Aorta (tissue), 5 donors: ENCODE data around the gene ZNF813. TPM values are rescaled to one million over a fixed set of nuclear protein-coding genes. Genes with fewer than 3 reads are reported as not detected.
"Not testable (repeated sequence)": the region's sequence is repeated elsewhere in the genome, so short reads cannot be mapped to it uniquely, and the experiment has no call there.

Experiments
- ATAC-seq: fragments of 200-7000 bp; cut with Tn5 transposase; one replicate; pipeline ENCODE4 v1.9.1; 2022; ENCODE audit warnings: moderate library complexity; ENCODE audit not compliant: low FRiP score
- DNase-seq, 2 donors: peaks; one replicate each; pipeline ENCODE4 v3.0.0-alpha.2; 2020
- H3K27ac ChIP-seq, 2 donors: one replicate each; pipeline ENCODE4 v1.5.1; 2013; ENCODE audit warnings: low read length in 2 of 2, mild to moderate bottlenecking in 2 of 2, moderate library complexity in 2 of 2, control low read depth in 1 of 2, inconsistent platforms in 1 of 2, low read depth in 1 of 2
- H3K27me3 ChIP-seq, 2 donors: one replicate each; pipeline ENCODE4 v1.6.1; 2013; ENCODE audit warnings: control low read depth in 1 of 2, low read length in 1 of 2, mild to moderate bottlenecking in 1 of 2, moderate library complexity in 1 of 2; ENCODE audit not compliant: insufficient read depth in 2 of 2, control insufficient read depth in 1 of 2
- H3K36me3 ChIP-seq, 2 donors: one replicate each; pipeline ENCODE4 v1.6.1; 2013; ENCODE audit warnings: control low read depth in 1 of 2, low read length in 1 of 2, mild to moderate bottlenecking in 1 of 2; ENCODE audit not compliant: insufficient read depth in 2 of 2, control insufficient read depth in 1 of 2
- H3K4me1 ChIP-seq, 2 donors: one replicate each; pipeline ENCODE4 v1.6.1; 2013; ENCODE audit warnings: low read length in 2 of 2, control low read depth in 1 of 2, mild to moderate bottlenecking in 1 of 2, moderate library complexity in 1 of 2; ENCODE audit not compliant: insufficient read depth in 2 of 2, control insufficient read depth in 1 of 2
- H3K4me3 ChIP-seq, 2 donors: one replicate each; pipeline ENCODE4 v1.5.1; 2013; ENCODE audit warnings: low read length in 2 of 2, control low read depth in 1 of 2, mild to moderate bottlenecking in 1 of 2
- H3K9me3 ChIP-seq: one replicate; pipeline ENCODE4 v1.6.1; 2013; ENCODE audit warnings: mild to moderate bottlenecking, low read length; ENCODE audit not compliant: control insufficient read depth
- WGBS, 2 donors: extraction: QIAGEN DNeasy Blood & Tissue Kit; methylation state at CpG; one replicate each; pipeline ENCODE4 v1.1.7; 2013; 5-methylcytosine and 5-hydroxymethylcytosine counted together
- intact Hi-C, 2 donors: fragments of 100-400 bp; cut with DNase I; formaldehyde crosslinking; loops; one replicate each; pipeline versions ENCODE4 v1.14.2 to v1.15.0; 2022
- long read RNA-seq, 2 donors: library from polyadenylated mRNA; unstranded; transcript quantifications; one replicate each; pipeline ENCODE4 v2.0.0, GENCODE V29; 2020 to 2021
- polyA plus RNA-seq, 2 donors: library from polyadenylated mRNA; stranded (reverse); fragments of 200-250 nt; gene quantifications; one replicate each; pipeline ENCODE4 v1.2.3, GENCODE V29; 2013
- total RNA-seq, 2 donors: library from RNA; stranded (reverse); fragmentation: NEBNext Ultra II Directional; extraction: Animal tissue kit (Norgen Biotek cat#: 25700); gene quantifications; one replicate each; pipeline ENCODE4 v1.2.1, GENCODE V29; 2021
- donor health status: healthy with polysubstance abuse.
- donor health status: Bipolar disorder and iron deficiency.
- donor health status: DM: no; HTN: no; CAD: no.
- donor health status: DM: no; HTN: no; CAD: no.
- donor health status: DM: yes; HTN: yes; CAD: no.

ZNF813 gene
- 1 to 10 TPM; 3.0 to 4.0 TPM for total RNA-seq
- polyA plus RNA-seq: 1 to 10 TPM in 1 of 2 donors, under 1 TPM in 1; 0.69 to 2.3 TPM
- long read RNA-seq, donor 1, partial matches to known transcripts: 1 of 3 reads
- long read RNA-seq, donor 1, other reads (novel, unspliced or antisense): 2 of 3 reads
- long read RNA-seq, donor 2, partial matches to known transcripts: 1 of 2 reads
- long read RNA-seq, donor 2, other reads (novel, unspliced or antisense): 1 of 2 reads

- H3K4me1 ChIP-seq: no peaks in the 10 kb centered on the region
- intact Hi-C loops: loop anchor here in 1 of 2 donors (5.0 kb wide), 2 partner anchors 35 to 270 kb away; partner anchors contain the start of gene ZNF761
- 0 to 1% methylated on average over 50 to 55 of the region's 55 CpGs for WGBS, 2 donors
- no peaks in the 10 kb centered on the region for H3K9me3 ChIP-seq
- H3K27me3 ChIP-seq: no peaks in the 10 kb centered on the region
- ATAC-seq (peak; percentile 99), DNase-seq (peak; percentile 98 to 99)
- H3K27ac ChIP-seq: peak within 1 kb of the TSS in 1 of 2 donors; percentile 18
- H3K4me3 ChIP-seq: peak within 1 kb of the TSS; percentile 77 to 82
- no peaks in the 10 kb centered on the region for H3K36me3 ChIP-seq
Measured at GRCh38 chr19:53467485-53468262, at the start of gene ZNF813. TSS of gene ZNF813 (plus strand) at chr19:53467733. CDS start at chr19:53483823, 16,090 bp downstream.

- ATAC-seq, H3K27ac ChIP-seq, H3K4me1 ChIP-seq, H3K9me3 ChIP-seq, H3K27me3 ChIP-seq, DNase-seq, H3K36me3 ChIP-seq, H3K4me3 ChIP-seq: not testable (repeated sequence)
- WGBS, 2 donors: 56 to 61% methylated on average over 11 of the region's 11 CpGs
- intact Hi-C loops: loop anchor here (5.0 to 10.0 kb wide), 2 partner anchors 94 to 327 kb away; no protein-coding TSS in a partner anchor
Measured at GRCh38 chr19:53420520-53421315, 46.8 kb upstream of the ZNF813 start.

- no peaks in the 10 kb centered on the region for H3K4me1 ChIP-seq
- H3K9me3 ChIP-seq: no peaks in the 10 kb centered on the region
- no peak overlapping the region for H3K27ac ChIP-seq
- intact Hi-C loops: loop anchor here (5.0 to 10.0 kb wide), 2 partner anchors 92 to 325 kb away; no protein-coding TSS in a partner anchor
- DNase-seq (no peak), ATAC-seq (no peak)
- H3K27me3 ChIP-seq: no peaks in the 10 kb centered on the region
- no peaks in the 10 kb centered on the region for H3K36me3 ChIP-seq
- no peak overlapping the region for H3K4me3 ChIP-seq
- 78% methylated on average over 5 of the region's 5 CpGs for WGBS, 2 donors
Measured at GRCh38 chr19:53422551-53422950, 45.0 kb upstream of the ZNF813 start.

GRCh38 chr19:53423074-53423473 is 44.5 kb upstream of the ZNF813 start:
- H3K27ac ChIP-seq, H3K36me3 ChIP-seq, H3K9me3 ChIP-seq, H3K4me3 ChIP-seq, H3K27me3 ChIP-seq, H3K4me1 ChIP-seq, DNase-seq: not testable (repeated sequence)
- intact Hi-C loops: loop anchor here (5.0 to 10.0 kb wide), 2 partner anchors 92 to 324 kb away; no protein-coding TSS in a partner anchor
- WGBS, 2 donors: 12 to 14% methylated on average over 7 to 8 of the region's 13 CpGs
- peak; percentile 36 for ATAC-seq

GRCh38 chr19:53423680-53424079 is 43.9 kb upstream of the ZNF813 start:
- not testable (repeated sequence) for H3K27ac ChIP-seq, H3K4me3 ChIP-seq, H3K9me3 ChIP-seq, H3K36me3 ChIP-seq, H3K4me1 ChIP-seq, H3K27me3 ChIP-seq, DNase-seq
- ATAC-seq: peak; percentile 76
- 36 to 41% methylated on average over 8 of the region's 8 CpGs for WGBS, 2 donors
- intact Hi-C loops: loop anchor here (5.0 to 10.0 kb wide), 2 partner anchors 91 to 324 kb away; no protein-coding TSS in a partner anchor

GRCh38 chr19:53424968-53425597 is 42.5 kb upstream of the ZNF813 start:
- intact Hi-C loops: loop anchor here (5.0 to 10.0 kb wide), 2 partner anchors 90 to 322 kb away; no protein-coding TSS in a partner anchor
- H3K9me3 ChIP-seq: no peaks in the 10 kb centered on the region
- no peak overlapping the region for H3K27ac ChIP-seq
- 19 to 21% methylated on average over 9 of the region's 9 CpGs for WGBS, 2 donors
- no peak overlapping the region for H3K4me3 ChIP-seq
- no peaks in the 10 kb centered on the region for H3K4me1 ChIP-seq
- peak; percentile 91 for ATAC-seq
- no peaks in the 10 kb centered on the region for H3K27me3 ChIP-seq
- peak; percentile 83 to 85 for DNase-seq
- H3K36me3 ChIP-seq: no peaks in the 10 kb centered on the region

GRCh38 chr19:53431399-53432087 is 36.0 kb upstream of the ZNF813 start, which contains the start of gene ZNF761:
TSS of gene ZNF761 (plus strand) at chr19:53431984. CDS start at chr19:53447269, 15,285 bp downstream.
- intact Hi-C loops: loop anchor here (5.0 to 10.0 kb wide), 3 partner anchors 36 to 234 kb away; partner anchors contain the start of gene ZNF813 (in 1 of the 2)
- Histone ChIP-seq H3K9me3 (peaks cover 2% of the 10 kb centered on the region), H3K4me1 (no peaks in the 10 kb centered on the region), H3K27me3 (no peaks in the 10 kb centered on the region), H3K27ac (peak within 1 kb of the TSS in 1 of 2 donors; percentile 31), H3K36me3 (peaks cover 0 to 2% of the 10 kb centered on the region in 2 donors), H3K4me3 (peak within 1 kb of the TSS; percentile 57 to 78)
- DNase-seq (peak; percentile 96 to 99), ATAC-seq (peak; percentile 100)
- WGBS, 2 donors: 1% methylated on average over 46 of the region's 46 CpGs
